ENCODE data around the gene TMEM79. TPM values are rescaled to one million over a fixed set of nuclear protein-coding genes. Genes with fewer than 3 reads are reported as not detected.

Gene TMEM79
- total RNA-seq, 1 experiment from 2014 or later = 9.1 TPM

GRCh38 chr1:156246241-156246780 is 37.8 kb upstream of the TMEM79 start:
- peaks cover 17% of the 10 kb centered on the region for H3K36me3 ChIP-seq (ENCODE audit: insufficient read depth, low read length, poor library complexity, severe bottlenecking)
- TF ChIP-seq CTCF (conservative IDR thresholded peaks at IDR 0.05; ENCODE audit: low read depth, low read length) (no peak), EZH2 (IDR thresholded peaks at IDR 0.05; ENCODE audit: borderline replicate concordance, low read depth, low read length, poor library complexity, severe bottlenecking) (no peak)
- ChIA-PET CTCF (interaction anchor here (0.7 to 1.0 kb wide), 2 partner anchors 21 to 101 kb away, joined by 3 to 4 read pairs; no protein-coding TSS in a partner anchor), POLR2A (ENCODE audit: low non-redundant PET) (no interaction called here)
- intact Hi-C loops (cut with micrococcal nuclease; ENCODE audit: unreplicated experiment) = no loop called here
- H3K27me3 ChIP-seq (replicated peaks; ENCODE audit: insufficient read depth, low read depth, low read length, poor library complexity) = no peaks in the 10 kb centered on the region
- peaks cover 6% of the 10 kb centered on the region for H3K4me1 ChIP-seq (ENCODE audit: insufficient read depth, low read length, poor library complexity, severe bottlenecking)
- BruUV-seq (replicated peaks) = no TSS peak
- H3K4me3 ChIP-seq (ENCODE audit: low read depth, low read length, poor library complexity, severe bottlenecking) = no peak overlapping the region
- H3K27ac ChIP-seq (ENCODE audit: low read depth, low read length, poor library complexity, severe bottlenecking) = no peak overlapping the region
- no peaks in the 10 kb centered on the region for H3K9me3 ChIP-seq (ENCODE audit: low read depth, low read length, poor library complexity, severe bottlenecking)
- DNase-seq (ENCODE audit: low spot score) = no peak

- CTCF ChIA-PET = interaction anchor here (0.6 kb wide), 1 partner anchor 12 kb away, joined by 4 read pairs; no protein-coding TSS in a partner anchor
Measured at GRCh38 chr1:156246781-156247459, 37.2 kb upstream of the TMEM79 start.

More at GRCh38 chr1:156246781-156247459, 37.2 kb upstream of the TMEM79 start:
- Histone ChIP-seq H3K4me3 (ENCODE audit: low read depth, low read length, poor library complexity, severe bottlenecking) (no peak overlapping the region), H3K36me3 (ENCODE audit: insufficient read depth, low read length, poor library complexity, severe bottlenecking) (peaks cover 23% of the 10 kb centered on the region), H3K4me1 (ENCODE audit: insufficient read depth, low read length, poor library complexity, severe bottlenecking) (peaks cover 6% of the 10 kb centered on the region), H3K27me3 (replicated peaks; ENCODE audit: insufficient read depth, low read depth, low read length, poor library complexity) (no peaks in the 10 kb centered on the region), H3K27ac (ENCODE audit: low read depth, low read length, poor library complexity, severe bottlenecking) (no peak overlapping the region), H3K9me3 (ENCODE audit: low read depth, low read length, poor library complexity, severe bottlenecking) (no peaks in the 10 kb centered on the region)
- TF ChIP-seq CTCF (conservative IDR thresholded peaks at IDR 0.05; ENCODE audit: low read depth, low read length) (no peak), EZH2 (IDR thresholded peaks at IDR 0.05; ENCODE audit: borderline replicate concordance, low read depth, low read length, poor library complexity, severe bottlenecking) (no peak)
- intact Hi-C loops (cut with micrococcal nuclease; ENCODE audit: unreplicated experiment) = no loop called here
- no peak for DNase-seq (ENCODE audit: low spot score)
- BruUV-seq (replicated peaks) = no TSS peak
- POLR2A ChIA-PET (ENCODE audit: low non-redundant PET) = no interaction called here

All from A673 (cell line).